ENCODE measurements around the gene BPTF. TPM values are rescaled to one million over a fixed set of nuclear protein-coding genes. Genes with fewer than 3 reads are reported as not detected.
A peak's percentile ranks its signal among the peaks of the same experiment; 100 is the strongest.

Gene BPTF
- polyA plus RNA-seq, 1 of the 3 experiments (the other 2 are of a cell fraction), result 61.4 TPM

DNA sequence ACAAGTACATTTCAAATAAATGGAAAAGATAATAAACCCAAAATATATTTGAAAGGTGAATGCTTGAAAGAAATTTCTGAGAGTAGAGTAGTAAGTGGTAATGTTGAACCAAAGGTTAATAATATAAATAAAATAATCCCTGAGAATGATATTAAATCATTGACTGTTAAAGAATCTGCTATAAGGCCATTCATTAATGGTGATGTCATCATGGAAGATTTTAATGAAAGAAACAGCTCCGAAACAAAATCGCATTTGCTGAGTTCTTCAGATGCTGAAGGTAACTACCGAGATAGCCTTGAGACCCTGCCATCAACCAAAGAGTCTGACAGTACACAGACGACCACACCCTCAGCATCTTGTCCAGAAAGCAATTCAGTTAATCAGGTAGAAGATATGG, 86.8 kb downstream of the BPTF start:
- Histone ChIP-seq H2AFZ (ENCODE audit: low read depth) (no peak overlapping the region), H3K27me3 (ENCODE audit: insufficient read depth) (no peaks in the 10 kb centered on the region), H4K20me1 (ENCODE audit: insufficient read depth) (no peaks in the 10 kb centered on the region), H3K36me3 (replicated peaks in 1 of 2; ENCODE audit: control insufficient read depth in 1 of 2, insufficient read depth in 2 of 2, low read length in 1 of 2) (peaks cover 67 to 81% of the 10 kb centered on the region in 2 experiments), H3K4me1 (ENCODE audit: control insufficient read depth in 1 of 2, insufficient read depth in 2 of 2, low read depth in 1 of 2, low read length in 1 of 2) (peaks cover 3 to 9% of the 10 kb centered on the region in 2 experiments; a peak in 3 of 4 replicates), H3K27ac (ENCODE audit: low read depth in 2 of 2, low read length in 1 of 2) (no peak overlapping the region), H3K9me3 (no peaks in the 10 kb centered on the region), H3K9ac (no peak overlapping the region), H3K4me2 (no peak overlapping the region), H3K9me2 (no peaks in the 10 kb centered on the region), H3K79me2 (ENCODE audit: insufficient read depth) (peaks cover 35% of the 10 kb centered on the region; the same call in 1 of the 2 replicates), H3F3A (replicated peaks; ENCODE audit: insufficient read depth) (peaks cover 30% of the 10 kb centered on the region), H3K4me3 (ENCODE audit: low read depth in 2 of 2, low read length in 1 of 2) (no peak overlapping the region)
- no peak for DNase-seq
- POLR2A ChIA-PET, result no interaction called here
- CTCF ChIA-PET, result no interaction called here
- no peak for TF ChIP-seq TEAD4 (IDR thresholded peaks at IDR 0.05; ENCODE audit: borderline replicate concordance, insufficient read depth)
- TF ChIP-seq MAX (IDR thresholded peaks at IDR 0.05; ENCODE audit: low read depth), result no peak
- no peak for TF ChIP-seq YY1 (IDR thresholded peaks at IDR 0.05; ENCODE audit: low read depth)
- no peak for TF ChIP-seq SIN3A (IDR thresholded peaks at IDR 0.05; ENCODE audit: borderline replicate concordance, low read depth, low read length)
- no peak for TF ChIP-seq FOXJ3 (CRISPR knock-in tag; IDR thresholded peaks at IDR 0.05)
- TF ChIP-seq POLR2AphosphoS5 (IDR thresholded peaks at IDR 0.05; ENCODE audit: low read depth, low read length), result no peak
- no peak for TF ChIP-seq USF2 (IDR thresholded peaks at IDR 0.05; ENCODE audit: borderline replicate concordance, low read depth, low read length)
- no peak for TF ChIP-seq NFIC (IDR thresholded peaks at IDR 0.05; ENCODE audit: borderline replicate concordance)
- no peak for TF ChIP-seq IRF3 (IDR thresholded peaks at IDR 0.05; ENCODE audit: low read depth, low read length)
- no peak for TF ChIP-seq MEF2A (IDR thresholded peaks at IDR 0.05; ENCODE audit: borderline replicate concordance, low read depth)
- TF ChIP-seq CHD2 (IDR thresholded peaks at IDR 0.05; ENCODE audit: low read length, partially characterized antibody), result no peak
- no peak for TF ChIP-seq ELF1 (IDR thresholded peaks at IDR 0.05)
- no peak for TF ChIP-seq USF1 (IDR thresholded peaks at IDR 0.05; ENCODE audit: borderline replicate concordance, low read depth)
- TF ChIP-seq TCF12 (IDR thresholded peaks at IDR 0.05), result no peak
- 95% methylated on average over 4 of the region's 4 CpGs for WGBS (ENCODE audit: low lambda C conversion rate)

- H3K4me2 ChIP-seq, result peak overlapping the region; percentile 52
- TF ChIP-seq NFIC (IDR thresholded peaks at IDR 0.05; ENCODE audit: borderline replicate concordance) (no peak), CTCF (IDR thresholded peaks at IDR 0.05) (no peak), POLR2AphosphoS5 (IDR thresholded peaks at IDR 0.05; ENCODE audit: low read depth, low read length) (no peak), RAD21 (IDR thresholded peaks at IDR 0.05; ENCODE audit: low read length) (no peak), USF1 (IDR thresholded peaks at IDR 0.05; ENCODE audit: borderline replicate concordance, low read depth) (no peak), FOXJ3 (CRISPR knock-in tag; IDR thresholded peaks at IDR 0.05) (no peak), USF2 (IDR thresholded peaks at IDR 0.05; ENCODE audit: borderline replicate concordance, low read depth, low read length) (no peak), ELF1 (IDR thresholded peaks at IDR 0.05) (no peak), GABPA (IDR thresholded peaks at IDR 0.05; ENCODE audit: low read depth) (no peak), SMC3 (IDR thresholded peaks at IDR 0.05; ENCODE audit: low read depth, low read length) (no peak)
- TF ChIP-seq, protein P1, sequence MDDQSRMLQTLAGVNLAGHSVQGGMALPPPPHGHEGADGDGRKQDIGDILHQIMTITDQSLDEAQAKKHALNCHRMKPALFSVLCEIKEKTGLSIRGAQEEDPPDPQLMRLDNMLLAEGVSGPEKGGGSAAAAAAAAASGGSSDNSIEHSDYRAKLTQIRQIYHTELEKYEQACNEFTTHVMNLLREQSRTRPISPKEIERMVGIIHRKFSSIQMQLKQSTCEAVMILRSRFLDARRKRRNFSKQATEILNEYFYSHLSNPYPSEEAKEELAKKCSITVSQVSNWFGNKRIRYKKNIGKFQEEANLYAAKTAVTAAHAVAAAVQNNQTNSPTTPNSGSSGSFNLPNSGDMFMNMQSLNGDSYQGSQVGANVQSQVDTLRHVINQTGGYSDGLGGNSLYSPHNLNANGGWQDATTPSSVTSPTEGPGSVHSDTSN (IDR thresholded peaks at IDR 0.05), result no peak
Measured at GRCh38 chr17:67912656-67913055, 87.4 kb downstream of the BPTF start.

More at GRCh38 chr17:67912656-67913055, 87.4 kb downstream of the BPTF start:
- Histone ChIP-seq H3K4me3 (ENCODE audit: low read depth in 2 of 2, low read length in 1 of 2) (no peak overlapping the region), H3F3A (replicated peaks; ENCODE audit: insufficient read depth) (peaks cover 30% of the 10 kb centered on the region), H3K4me1 (ENCODE audit: control insufficient read depth in 1 of 2, insufficient read depth in 2 of 2, low read depth in 1 of 2, low read length in 1 of 2) (peaks cover 3 to 9% of the 10 kb centered on the region in 2 experiments; a peak in 3 of 4 replicates), H3K36me3 (replicated peaks in 1 of 2; ENCODE audit: control insufficient read depth in 1 of 2, insufficient read depth in 2 of 2, low read length in 1 of 2) (peaks cover 65 to 80% of the 10 kb centered on the region in 2 experiments), H2AFZ (ENCODE audit: low read depth) (no peak overlapping the region), H3K9ac (no peak overlapping the region), H3K79me2 (ENCODE audit: insufficient read depth) (peaks cover 41% of the 10 kb centered on the region; the same call in 1 of the 2 replicates), H3K27me3 (ENCODE audit: insufficient read depth) (no peaks in the 10 kb centered on the region), H3K9me2 (no peaks in the 10 kb centered on the region), H3K27ac (ENCODE audit: low read depth in 2 of 2, low read length in 1 of 2) (peak overlapping the region in 1 of 2 experiments; percentile 1; a peak in 1 of 4 replicates), H4K20me1 (ENCODE audit: insufficient read depth) (no peaks in the 10 kb centered on the region), H3K9me3 (no peaks in the 10 kb centered on the region)
- 93% methylated on average over 7 of the region's 7 CpGs for WGBS (ENCODE audit: low lambda C conversion rate)
- ChIA-PET CTCF (interaction anchor here (1.3 kb wide), 1 partner anchor 21 kb away, joined by 4 read pairs; no protein-coding TSS in a partner anchor), POLR2A (no interaction called here)
- no peak for DNase-seq

Data from SK-N-SH (cell line).